ENCODE measurements around the gene KIAA0319L. TPM values are rescaled to one million over a fixed set of nuclear protein-coding genes. Genes with fewer than 3 reads are reported as not detected.
A peak's percentile ranks its signal among the peaks of the same experiment; 100 is the strongest.

The KIAA0319L gene
- total RNA-seq, 2 experiments from 2014 or later = 17.2 to 18.3 TPM

DNA sequence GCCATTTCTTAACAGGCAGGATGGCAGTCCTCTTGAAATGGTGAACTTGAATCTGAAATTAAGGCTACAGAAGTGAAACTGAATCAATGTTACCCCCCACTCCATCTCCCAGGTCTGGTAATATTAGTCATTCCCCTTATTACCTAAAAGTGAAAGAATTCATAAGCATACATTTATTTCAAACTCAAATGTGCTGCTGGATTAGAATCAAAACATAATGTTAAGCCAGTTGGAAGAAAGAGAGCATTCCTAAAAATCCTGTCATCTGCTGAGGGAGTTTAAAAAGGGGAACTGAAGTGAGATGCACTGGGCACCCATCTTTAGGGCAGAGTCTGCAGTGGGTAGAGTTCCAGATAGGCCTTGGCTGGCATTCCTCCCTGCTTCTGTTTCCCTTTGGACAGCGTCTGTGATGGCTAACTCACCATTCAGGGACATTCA is 17.4 kb downstream of the KIAA0319L start:
- no peak for DNase-seq
- H3K36me3 Mint-ChIP-seq = peaks cover 21% of the 10 kb centered on the region
- H3K4me1 Mint-ChIP-seq = peaks cover 81% of the 10 kb centered on the region
- H3K4me3 Mint-ChIP-seq = peak overlapping the region; percentile 65
- H3K27ac Mint-ChIP-seq = peak overlapping the region; percentile 97
- no peaks in the 10 kb centered on the region for H3K27me3 Mint-ChIP-seq
- H3K9me3 Mint-ChIP-seq = no peaks in the 10 kb centered on the region

DNA sequence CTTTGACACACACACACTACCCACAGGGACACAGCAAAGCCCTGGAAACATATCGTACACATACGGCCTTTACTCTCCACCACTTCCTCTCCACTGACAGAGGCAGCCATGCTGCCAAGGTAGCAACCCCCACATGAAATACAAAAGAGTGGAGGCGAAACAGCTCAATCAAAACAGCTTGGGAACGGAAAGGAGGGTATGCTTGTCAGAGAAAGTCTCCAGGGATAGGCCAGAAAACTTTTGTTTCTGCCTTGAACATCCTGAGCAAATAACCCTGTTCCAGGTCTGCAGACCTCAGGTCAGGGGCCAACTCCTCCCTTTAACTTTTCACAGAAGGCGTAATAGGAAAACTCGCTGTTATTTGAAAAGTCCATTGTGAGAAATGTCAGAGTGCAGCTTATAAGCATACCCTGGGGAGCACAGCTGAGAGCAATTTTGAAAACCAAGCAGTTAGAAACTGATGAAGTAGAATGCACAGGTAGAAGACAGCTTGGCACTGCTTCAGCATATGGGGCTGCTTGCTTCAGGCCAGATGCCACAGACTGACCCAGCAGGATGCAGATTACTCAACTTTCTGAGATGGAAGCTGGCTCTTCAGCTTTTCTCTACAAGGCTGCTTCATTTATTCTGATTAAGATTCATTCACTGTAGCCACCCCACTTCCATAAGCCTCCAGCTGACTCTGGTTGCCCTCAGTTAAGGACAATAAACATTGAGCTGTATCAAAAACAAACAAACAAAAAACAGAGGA is 18.0 kb downstream of the KIAA0319L start:
- H3K36me3 Mint-ChIP-seq = peaks cover 22% of the 10 kb centered on the region
- peak; percentile 49 for DNase-seq
- H3K27me3 Mint-ChIP-seq = no peaks in the 10 kb centered on the region
- peak overlapping the region; percentile 65 for H3K4me3 Mint-ChIP-seq
- H3K9me3 Mint-ChIP-seq = no peaks in the 10 kb centered on the region
- H3K4me1 Mint-ChIP-seq = peaks cover 75% of the 10 kb centered on the region
- peak overlapping the region; percentile 97 for H3K27ac Mint-ChIP-seq

DNA sequence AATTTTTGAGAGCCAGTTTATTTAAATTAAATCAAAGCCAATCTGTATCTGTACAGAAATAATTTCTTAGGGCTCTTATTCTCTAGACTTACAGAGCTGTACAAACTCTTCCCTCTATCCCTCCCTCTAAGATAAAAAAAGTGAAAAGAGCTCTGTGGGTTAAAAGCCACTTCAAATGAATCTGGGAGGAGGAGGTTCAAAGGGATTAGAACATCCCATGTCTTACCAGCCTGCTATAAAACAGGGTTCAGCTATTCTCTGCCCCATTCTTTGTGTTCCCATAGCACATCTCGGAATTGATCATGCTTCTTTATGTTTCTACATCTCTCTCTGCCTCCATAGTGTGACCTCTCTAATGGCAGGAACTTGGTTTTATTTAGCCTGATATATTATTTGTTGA is 19.4 kb downstream of the KIAA0319L start:
- Mint-ChIP-seq H3K9me3 (no peaks in the 10 kb centered on the region), H3K4me3 (peak overlapping the region; percentile 10), H3K27me3 (no peaks in the 10 kb centered on the region), H3K4me1 (peaks cover 65% of the 10 kb centered on the region), H3K27ac (peak overlapping the region; percentile 62), H3K36me3 (peaks cover 19% of the 10 kb centered on the region)
- no peak for DNase-seq

DNA sequence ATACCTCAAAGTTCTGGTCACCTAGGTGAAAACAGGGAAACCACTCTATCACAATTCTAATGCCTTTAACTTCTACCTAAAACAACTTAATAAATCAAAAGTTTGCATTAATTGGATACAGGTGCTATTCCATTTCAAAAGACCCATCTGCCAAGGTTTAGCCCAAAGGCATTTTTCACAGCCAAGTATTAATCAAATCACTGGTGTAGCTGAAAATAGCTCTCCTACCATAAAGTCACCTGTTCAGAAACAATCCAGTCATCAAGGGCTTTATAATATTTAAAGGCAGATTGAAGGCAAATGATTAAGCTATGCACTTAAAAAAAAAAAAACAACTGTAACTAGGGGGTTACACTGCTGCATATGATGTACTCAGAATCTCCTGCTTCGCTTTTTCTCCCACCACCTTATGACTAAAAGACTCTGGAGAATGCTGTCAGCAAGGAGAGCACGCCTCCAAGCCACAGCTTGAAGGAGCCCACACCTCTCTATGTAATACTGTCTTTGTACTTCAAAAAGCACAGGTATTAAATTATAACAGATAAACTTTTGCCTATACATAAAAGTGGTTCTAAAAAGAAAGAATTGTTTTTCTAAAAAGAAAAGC is 20.5 kb downstream of the KIAA0319L start:
- peaks cover 60% of the 10 kb centered on the region for H3K4me1 Mint-ChIP-seq

DNA sequence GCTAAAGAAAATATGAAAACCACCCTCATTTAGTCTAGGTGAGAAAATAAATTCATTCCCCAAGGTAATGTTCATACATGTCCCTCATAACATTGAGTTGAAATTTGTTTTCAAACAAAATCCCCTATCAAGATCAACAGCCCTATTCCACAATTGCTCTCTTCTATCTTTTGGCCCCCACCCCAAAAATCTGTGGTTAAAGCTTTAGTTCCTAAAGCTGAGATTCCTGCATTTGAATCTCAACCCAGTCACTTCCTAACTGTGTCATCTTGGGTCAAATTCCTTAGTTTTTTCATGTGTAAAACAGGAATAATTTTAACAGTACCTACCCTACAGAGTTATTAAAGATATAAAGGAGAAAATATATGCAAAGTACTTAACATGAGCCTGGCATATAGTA is 22.0 kb downstream of the KIAA0319L start:
- DNase-seq = no peak
- Mint-ChIP-seq H3K36me3 (peaks cover 21% of the 10 kb centered on the region), H3K4me3 (no peak overlapping the region), H3K4me1 (peaks cover 51% of the 10 kb centered on the region), H3K27me3 (no peaks in the 10 kb centered on the region), H3K27ac (no peak overlapping the region), H3K9me3 (peaks cover 3% of the 10 kb centered on the region)

More for the DNA sequence above, 20.5 kb downstream of the KIAA0319L start:
- no peak for DNase-seq
- peak overlapping the region; percentile 29 for H3K27ac Mint-ChIP-seq
- no peak overlapping the region for H3K4me3 Mint-ChIP-seq
- peaks cover 19% of the 10 kb centered on the region for H3K36me3 Mint-ChIP-seq
- H3K27me3 Mint-ChIP-seq = no peaks in the 10 kb centered on the region
- no peaks in the 10 kb centered on the region for H3K9me3 Mint-ChIP-seq

DNA sequence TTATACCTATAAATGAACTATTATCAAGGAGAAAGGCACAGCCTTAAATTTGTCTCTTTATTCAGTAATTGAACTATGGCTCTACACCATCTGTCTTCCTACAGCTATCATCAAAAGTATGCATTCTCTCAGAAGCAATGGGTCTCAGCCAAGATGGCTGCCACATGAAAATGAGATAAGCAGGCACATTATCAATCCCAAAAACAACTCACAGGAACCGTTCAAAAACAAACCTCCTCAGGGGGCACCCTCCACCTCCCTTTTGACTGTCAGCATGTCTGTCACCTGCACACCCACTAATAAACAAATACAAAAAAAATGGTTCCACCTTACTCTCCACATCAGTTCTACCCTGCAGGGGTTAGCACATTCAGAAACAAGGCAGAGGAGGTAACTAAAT is 23.6 kb downstream of the KIAA0319L start:
- H3K27ac Mint-ChIP-seq = no peak overlapping the region
- H3K9me3 Mint-ChIP-seq = peaks cover 13% of the 10 kb centered on the region
- H3K4me3 Mint-ChIP-seq = no peak overlapping the region
- H3K4me1 Mint-ChIP-seq = peaks cover 36% of the 10 kb centered on the region
- H3K36me3 Mint-ChIP-seq = peaks cover 32% of the 10 kb centered on the region
- H3K27me3 Mint-ChIP-seq = no peaks in the 10 kb centered on the region
- DNase-seq = no peak

DNA sequence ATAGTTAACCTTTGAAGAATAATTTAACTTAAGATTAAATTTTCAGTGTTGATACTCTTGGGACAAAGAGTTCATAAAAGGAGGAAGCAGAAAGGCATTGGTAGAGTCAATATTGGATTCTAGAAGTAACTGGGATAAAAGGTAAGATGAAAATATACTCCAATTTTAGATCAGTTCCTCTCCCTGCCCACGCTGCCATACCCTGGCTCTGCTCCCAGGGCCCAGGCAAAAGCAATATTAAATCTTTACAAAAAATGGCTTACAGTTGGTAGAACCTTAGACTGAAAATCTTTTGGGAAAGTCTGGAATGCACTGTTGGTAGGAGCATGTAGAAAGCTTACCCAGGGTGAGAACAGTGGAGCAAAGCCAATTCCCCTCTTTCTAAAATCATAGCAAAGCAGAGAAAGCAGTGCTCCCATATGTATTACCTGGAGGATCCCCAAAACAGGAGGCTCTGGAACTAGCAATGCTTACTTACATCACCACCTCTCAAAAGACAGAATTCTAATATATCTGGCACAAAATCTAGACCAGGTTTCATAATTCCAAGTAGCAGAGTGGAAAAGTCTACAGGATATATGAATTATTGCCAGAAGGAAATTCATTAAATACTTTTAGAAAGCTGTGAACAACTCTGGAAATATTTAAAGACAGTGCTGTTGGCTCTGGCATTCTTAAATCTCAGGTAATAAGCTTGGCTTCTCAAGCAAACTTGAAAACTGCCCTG is 24.5 kb downstream of the KIAA0319L start:
- no peak overlapping the region for H3K4me3 Mint-ChIP-seq
- H3K27me3 Mint-ChIP-seq = no peaks in the 10 kb centered on the region
- peaks cover 17% of the 10 kb centered on the region for H3K9me3 Mint-ChIP-seq
- peaks cover 36% of the 10 kb centered on the region for H3K36me3 Mint-ChIP-seq
- no peak for DNase-seq
- peaks cover 30% of the 10 kb centered on the region for H3K4me1 Mint-ChIP-seq
- H3K27ac Mint-ChIP-seq = no peak overlapping the region

DNA sequence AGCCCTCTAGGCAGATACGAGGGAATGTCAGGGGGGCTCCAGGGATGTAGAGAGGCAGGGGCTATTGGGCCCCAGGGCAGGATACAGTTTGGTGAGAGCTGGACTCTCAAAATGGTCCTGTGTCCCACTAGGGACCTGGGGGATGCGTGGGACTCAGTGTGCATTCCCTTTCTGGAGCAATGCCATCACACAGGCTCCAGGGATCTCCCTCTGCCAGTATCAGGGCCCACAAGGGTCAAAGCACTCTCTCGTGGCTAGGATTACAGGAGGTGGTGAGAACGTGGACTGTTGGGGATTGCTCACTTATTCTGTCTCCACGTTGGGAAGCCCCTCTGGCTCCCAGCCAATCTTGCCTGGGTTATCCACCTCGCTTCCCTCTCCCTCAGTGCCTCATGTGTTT is 25.8 kb downstream of the KIAA0319L start:
- peaks cover 40% of the 10 kb centered on the region for H3K36me3 Mint-ChIP-seq
- H3K9me3 Mint-ChIP-seq = peaks cover 23% of the 10 kb centered on the region
- peaks cover 18% of the 10 kb centered on the region for H3K4me1 Mint-ChIP-seq
- H3K4me3 Mint-ChIP-seq = no peak overlapping the region
- DNase-seq = no peak
- H3K27ac Mint-ChIP-seq = no peak overlapping the region
- no peaks in the 10 kb centered on the region for H3K27me3 Mint-ChIP-seq

DNA sequence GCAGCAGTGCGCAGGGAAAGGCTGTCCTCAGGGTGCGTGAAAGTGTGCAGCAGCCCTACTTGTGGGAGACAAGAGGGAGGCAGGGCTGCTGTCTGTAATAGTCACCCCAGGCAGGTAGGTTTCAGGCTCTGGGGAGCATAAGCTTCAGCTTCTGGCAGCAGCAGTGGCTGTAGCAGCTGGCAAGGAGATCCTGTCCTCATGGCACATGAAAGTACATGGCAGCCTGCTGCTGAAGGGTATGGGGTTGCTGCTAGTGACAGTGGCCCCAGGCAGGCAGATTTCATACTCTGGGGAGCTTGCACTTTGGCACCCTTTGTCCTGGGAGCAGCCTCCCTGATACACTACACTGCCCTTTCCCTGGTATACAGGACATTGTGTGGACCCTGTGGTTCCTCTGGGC is 26.3 kb downstream of the KIAA0319L start:
- H3K27me3 Mint-ChIP-seq = no peaks in the 10 kb centered on the region
- H3K4me3 Mint-ChIP-seq = no peak overlapping the region
- DNase-seq = no peak
- H3K4me1 Mint-ChIP-seq = peaks cover 14% of the 10 kb centered on the region
- peaks cover 39% of the 10 kb centered on the region for H3K36me3 Mint-ChIP-seq
- peaks cover 23% of the 10 kb centered on the region for H3K9me3 Mint-ChIP-seq
- H3K27ac Mint-ChIP-seq = peak overlapping the region; percentile 35

DNA sequence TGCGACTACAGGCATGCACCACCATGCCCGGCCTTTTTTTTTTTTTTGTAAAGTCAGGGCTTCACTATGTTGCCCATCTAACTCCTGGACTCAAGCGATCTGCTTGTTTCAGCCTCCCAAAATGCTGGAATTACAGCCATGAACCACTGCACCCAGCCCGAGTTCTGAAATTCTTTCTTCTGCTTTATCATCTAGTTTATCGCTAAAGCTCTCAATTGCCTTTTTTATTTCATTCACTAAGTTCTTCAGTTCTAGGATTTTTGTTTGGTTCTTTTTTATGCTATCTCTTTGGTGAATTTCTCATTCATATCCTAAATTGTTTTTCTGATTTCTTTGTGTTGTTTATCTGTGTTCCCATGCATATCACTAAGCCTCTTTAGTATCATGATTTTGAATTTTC is 27.0 kb downstream of the KIAA0319L start:
- H3K36me3 Mint-ChIP-seq = peaks cover 45% of the 10 kb centered on the region
- H3K4me1 Mint-ChIP-seq = peaks cover 6% of the 10 kb centered on the region
- H3K4me3 Mint-ChIP-seq = no peak overlapping the region
- H3K27me3 Mint-ChIP-seq = no peaks in the 10 kb centered on the region
- H3K9me3 Mint-ChIP-seq = peaks cover 28% of the 10 kb centered on the region
- DNase-seq = no peak
- H3K27ac Mint-ChIP-seq = no peak overlapping the region

DNA sequence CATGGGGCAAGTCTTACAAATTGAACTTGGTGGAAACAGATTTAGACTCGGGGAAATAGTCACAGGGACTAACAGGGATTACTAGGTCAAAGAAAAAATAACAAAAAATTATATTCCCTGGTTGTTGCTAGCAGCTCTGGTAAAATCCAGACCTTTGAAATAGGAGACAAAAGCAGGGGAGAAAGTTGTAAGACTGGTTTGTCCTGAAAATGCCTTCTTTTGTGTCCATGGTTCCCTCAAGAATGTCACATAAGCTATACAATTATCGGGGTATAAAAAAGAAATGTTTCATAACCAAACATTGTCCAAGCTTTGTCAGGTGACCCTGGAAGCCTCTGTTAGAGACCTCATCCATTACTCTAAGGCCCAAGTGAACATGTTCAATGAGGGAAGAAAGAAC is 33.1 kb downstream of the KIAA0319L start:
- no peak for DNase-seq
- H3K36me3 Mint-ChIP-seq = peaks cover 31% of the 10 kb centered on the region
- H3K4me3 Mint-ChIP-seq = no peak overlapping the region
- H3K27ac Mint-ChIP-seq = no peak overlapping the region
- peaks cover 24% of the 10 kb centered on the region for H3K9me3 Mint-ChIP-seq
- peaks cover 5% of the 10 kb centered on the region for H3K4me1 Mint-ChIP-seq
- no peaks in the 10 kb centered on the region for H3K27me3 Mint-ChIP-seq

DNA sequence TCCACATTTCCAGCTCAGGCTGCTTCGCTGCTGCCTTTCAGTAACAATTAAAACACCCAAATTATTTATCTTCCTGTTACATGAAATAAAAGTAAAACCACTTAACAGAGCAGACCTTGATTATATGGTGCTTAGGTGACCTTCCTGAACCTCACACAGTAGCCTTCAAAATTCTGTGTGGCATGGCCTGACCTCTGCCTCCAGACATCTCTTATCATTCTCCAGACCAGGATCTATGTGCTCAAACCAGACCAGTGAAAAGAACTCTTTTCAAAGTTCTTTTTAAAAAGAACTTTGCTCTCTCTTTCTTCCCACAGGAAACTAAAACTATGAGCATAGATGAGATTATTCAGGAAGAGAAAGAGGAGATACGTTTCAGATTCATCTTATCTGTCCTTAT is 37.8 kb downstream of the KIAA0319L start:
- Mint-ChIP-seq H3K27me3 (no peaks in the 10 kb centered on the region), H3K36me3 (peaks cover 44% of the 10 kb centered on the region), H3K27ac (no peak overlapping the region), H3K4me1 (peaks cover 5% of the 10 kb centered on the region), H3K9me3 (peaks cover 32% of the 10 kb centered on the region), H3K4me3 (no peak overlapping the region)
- DNase-seq = no peak

DNA sequence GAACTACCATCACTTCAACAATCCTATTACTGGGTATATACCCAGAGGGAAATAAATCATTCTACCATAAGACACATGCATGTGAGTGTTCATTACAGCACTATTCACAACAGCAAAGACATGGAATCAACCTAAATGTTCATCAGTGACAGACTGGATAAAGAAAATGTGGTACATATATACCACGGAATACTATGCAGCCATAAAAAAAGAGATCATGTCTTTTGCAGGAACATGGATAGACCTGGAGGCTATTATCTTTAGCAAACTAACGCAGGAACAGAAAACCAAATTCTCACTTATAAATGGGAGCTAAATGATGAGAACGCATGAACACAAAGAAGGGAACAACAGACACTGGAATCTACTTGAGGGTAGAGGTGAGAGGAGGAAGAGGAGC is 39.0 kb downstream of the KIAA0319L start:
- H3K4me1 Mint-ChIP-seq = peaks cover 5% of the 10 kb centered on the region
- no peak overlapping the region for H3K27ac Mint-ChIP-seq
- peaks cover 32% of the 10 kb centered on the region for H3K9me3 Mint-ChIP-seq
- no peak for DNase-seq
- H3K27me3 Mint-ChIP-seq = no peaks in the 10 kb centered on the region
- H3K4me3 Mint-ChIP-seq = no peak overlapping the region
- H3K36me3 Mint-ChIP-seq = peaks cover 44% of the 10 kb centered on the region

DNA sequence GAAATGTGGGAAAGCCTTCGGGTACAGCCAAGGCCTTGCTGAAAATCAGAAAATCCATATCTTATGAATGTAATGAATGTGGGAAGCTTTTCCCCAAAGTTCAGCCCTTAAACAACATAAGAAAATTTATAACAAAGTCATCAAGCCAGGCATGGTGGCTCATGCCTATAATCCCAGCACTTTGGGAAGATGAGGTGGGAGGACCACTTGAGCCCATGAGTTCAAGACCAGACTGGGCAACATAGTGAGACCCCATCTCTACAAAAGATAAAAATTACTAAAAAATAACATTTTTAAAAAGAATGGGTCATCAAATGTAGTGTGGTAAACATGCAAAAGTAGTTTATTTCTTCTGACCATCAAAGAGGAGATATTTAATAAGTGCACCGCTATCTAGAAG is 45.9 kb downstream of the KIAA0319L start:
- Mint-ChIP-seq H3K4me3 (no peak overlapping the region), H3K27ac (no peak overlapping the region), H3K27me3 (no peaks in the 10 kb centered on the region), H3K4me1 (peaks cover 36% of the 10 kb centered on the region), H3K9me3 (peaks cover 16% of the 10 kb centered on the region), H3K36me3 (peaks cover 36% of the 10 kb centered on the region)
- no peak for DNase-seq

DNA sequence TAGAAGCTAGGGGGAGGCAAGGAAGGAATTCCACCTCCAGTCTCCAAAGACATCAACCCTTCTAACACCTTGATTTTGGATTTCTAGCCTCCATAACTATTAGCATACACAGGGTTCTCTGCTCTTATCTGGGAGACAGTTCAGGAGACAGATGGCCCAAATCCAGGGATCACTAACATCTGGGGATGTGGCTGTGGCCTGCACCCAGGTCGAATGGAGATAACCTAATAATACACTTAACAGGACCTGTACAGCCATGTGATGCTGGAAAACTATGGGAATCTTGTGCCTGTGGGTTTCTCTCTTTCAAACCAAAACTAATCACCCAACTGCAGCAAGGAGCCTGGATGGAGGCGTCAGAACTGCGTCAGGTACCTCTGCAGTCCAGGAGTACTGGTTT is 47.6 kb downstream of the KIAA0319L start:
- peaks cover 28% of the 10 kb centered on the region for H3K36me3 Mint-ChIP-seq
- H3K27me3 Mint-ChIP-seq = no peaks in the 10 kb centered on the region
- DNase-seq = no peak
- peaks cover 46% of the 10 kb centered on the region for H3K4me1 Mint-ChIP-seq
- no peak overlapping the region for H3K27ac Mint-ChIP-seq
- H3K9me3 Mint-ChIP-seq = peaks cover 2% of the 10 kb centered on the region
- no peak overlapping the region for H3K4me3 Mint-ChIP-seq

All from activated naive CD8-positive, alpha-beta T cell treated with anti-CD3 and anti-CD28 coated beads for 36 hours (primary cell).